ENCODE results near the gene WDR72.

WDR72 gene

GRCh38 chr15:53527996-53528395 lies 231.5 kb downstream of the WDR72 start:
- DNase-seq: no peak

GRCh38 chr15:53525894-53526293 lies 233.6 kb downstream of the WDR72 start:
- DNase-seq: no peak

- no peak for DNase-seq
Measured at GRCh38 chr15:53522991-53523390, 236.5 kb downstream of the WDR72 start.

GRCh38 chr15:53520996-53521395 lies 238.5 kb downstream of the WDR72 start:
- DNase-seq: no peak

GRCh38 chr15:53513431-53513830 lies 246.0 kb downstream of the WDR72 start:
- no peak for DNase-seq

- DNase-seq: no peak
Measured at GRCh38 chr15:53512029-53512428, 247.4 kb downstream of the WDR72 start.

- no peak for DNase-seq
Measured at GRCh38 chr15:53511175-53511574, 248.3 kb downstream of the WDR72 start.

- DNase-seq: no peak
Measured at GRCh38 chr15:53506370-53506769, 253.1 kb downstream of the WDR72 start.

GRCh38 chr15:53498996-53499395 lies 260.5 kb downstream of the WDR72 start:
- no peak for DNase-seq

- DNase-seq: no peak
Measured at GRCh38 chr15:53490341-53490740, 269.1 kb downstream of the WDR72 start.

- DNase-seq: no peak
Measured at GRCh38 chr15:53482055-53482454, 277.4 kb downstream of the WDR72 start.

- DNase-seq: no peak
Measured at GRCh38 chr15:53477981-53478766, 281.3 kb downstream of the WDR72 start.

GRCh38 chr15:53473886-53474285 lies 285.6 kb downstream of the WDR72 start:
- no peak for DNase-seq

- no peak for DNase-seq
Measured at GRCh38 chr15:53473435-53473834, 286.0 kb downstream of the WDR72 start.

GRCh38 chr15:53472883-53473282 lies 286.6 kb downstream of the WDR72 start:
- DNase-seq: no peak

GRCh38 chr15:53472210-53472609 lies 287.3 kb downstream of the WDR72 start:
- no peak for DNase-seq

GRCh38 chr15:53470743-53471142 lies 288.7 kb downstream of the WDR72 start:
- no peak for DNase-seq

GRCh38 chr15:53469422-53469821 lies 290.0 kb downstream of the WDR72 start:
- DNase-seq: no peak
